Measurements from ENCODE around the gene IFNGR2. TPM values are rescaled to one million over a fixed set of nuclear protein-coding genes. Genes with fewer than 3 reads are reported as not detected.
"Not testable (repeated sequence)": the region's sequence is repeated elsewhere in the genome, so short reads cannot be mapped to it uniquely, and the experiment has no call there.

IFNGR2 gene
- total RNA-seq, 1 donor from 2014 or later: 55.6 TPM

DNA sequence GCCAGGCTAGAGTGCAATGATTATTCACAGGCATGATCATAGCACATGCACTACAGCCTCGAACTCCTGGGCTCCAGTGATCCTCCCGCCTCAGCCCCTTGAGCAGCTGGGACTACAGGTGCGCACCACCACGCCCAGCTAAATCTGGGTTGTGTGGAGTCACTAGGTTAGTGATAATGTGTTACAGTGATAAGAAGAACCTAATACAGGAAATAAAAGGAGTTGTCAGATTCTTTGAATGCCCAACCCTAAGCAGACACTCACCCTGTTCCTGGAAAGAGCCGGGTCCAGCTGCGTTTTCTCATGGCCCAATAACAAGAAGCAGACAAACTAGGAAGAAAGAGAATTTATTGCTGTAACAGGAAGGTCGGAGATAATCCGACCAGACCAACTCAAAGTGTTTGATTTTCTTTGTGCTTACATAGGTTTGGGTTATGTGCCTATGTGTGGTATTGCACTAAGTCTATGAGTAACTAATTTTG is 8.8 kb downstream of the IFNGR2 start:
- no peaks in the 10 kb centered on the region for H3K9me3 Mint-ChIP-seq (ENCODE audit: unreplicated experiment)
- no peak for DNase-seq (ENCODE audit: extremely low spot score, unreplicated experiment)
- H3K36me3 Mint-ChIP-seq (ENCODE audit: unreplicated experiment): peaks cover 13% of the 10 kb centered on the region
- H3K4me3 Mint-ChIP-seq (ENCODE audit: unreplicated experiment): no peak overlapping the region
- no peak overlapping the region for H3K27ac Mint-ChIP-seq (ENCODE audit: unreplicated experiment)
- no peaks in the 10 kb centered on the region for H3K27me3 Mint-ChIP-seq (ENCODE audit: unreplicated experiment)
- peaks cover 21% of the 10 kb centered on the region for H3K4me1 Mint-ChIP-seq (ENCODE audit: unreplicated experiment)
- TF ChIP-seq CTCF (IDR thresholded peaks at IDR 0.05): no peak

GRCh38 chr21:33412439-33412831 is 9.2 kb downstream of the IFNGR2 start:
- Mint-ChIP-seq H3K4me1 (ENCODE audit: unreplicated experiment) (peaks cover 20% of the 10 kb centered on the region), H3K36me3 (ENCODE audit: unreplicated experiment) (peaks cover 14% of the 10 kb centered on the region)
- not testable (repeated sequence) for DNase-seq (ENCODE audit: extremely low spot score, unreplicated experiment); H3K4me3 Mint-ChIP-seq (ENCODE audit: unreplicated experiment); H3K9me3 Mint-ChIP-seq (ENCODE audit: unreplicated experiment); H3K27ac Mint-ChIP-seq (ENCODE audit: unreplicated experiment); H3K27me3 Mint-ChIP-seq (ENCODE audit: unreplicated experiment)

- no peaks in the 10 kb centered on the region for H3K9me3 Mint-ChIP-seq (ENCODE audit: unreplicated experiment)
- no peaks in the 10 kb centered on the region for H3K27me3 Mint-ChIP-seq (ENCODE audit: unreplicated experiment)
- DNase-seq (ENCODE audit: extremely low spot score, unreplicated experiment): no peak
- peaks cover 17% of the 10 kb centered on the region for H3K36me3 Mint-ChIP-seq (ENCODE audit: unreplicated experiment)
- peaks cover 20% of the 10 kb centered on the region for H3K4me1 Mint-ChIP-seq (ENCODE audit: unreplicated experiment)
- no peak for TF ChIP-seq CTCF (IDR thresholded peaks at IDR 0.05)
- H3K27ac Mint-ChIP-seq (ENCODE audit: unreplicated experiment): no peak overlapping the region
- no peak overlapping the region for H3K4me3 Mint-ChIP-seq (ENCODE audit: unreplicated experiment)
Measured at GRCh38 chr21:33412832-33413519, 9.8 kb downstream of the IFNGR2 start.

GRCh38 chr21:33414068-33414467 is 10.9 kb downstream of the IFNGR2 start:
- H3K36me3 Mint-ChIP-seq (ENCODE audit: unreplicated experiment): peaks cover 17% of the 10 kb centered on the region
- no peak overlapping the region for H3K4me3 Mint-ChIP-seq (ENCODE audit: unreplicated experiment)
- no peaks in the 10 kb centered on the region for H3K27me3 Mint-ChIP-seq (ENCODE audit: unreplicated experiment)
- DNase-seq (ENCODE audit: extremely low spot score, unreplicated experiment): no peak
- H3K27ac Mint-ChIP-seq (ENCODE audit: unreplicated experiment): no peak overlapping the region
- TF ChIP-seq CTCF (IDR thresholded peaks at IDR 0.05): no peak
- H3K4me1 Mint-ChIP-seq (ENCODE audit: unreplicated experiment): peaks cover 29% of the 10 kb centered on the region
- no peaks in the 10 kb centered on the region for H3K9me3 Mint-ChIP-seq (ENCODE audit: unreplicated experiment)

GRCh38 chr21:33414926-33415325 is 11.7 kb downstream of the IFNGR2 start:
- DNase-seq (ENCODE audit: extremely low spot score, unreplicated experiment): no peak
- H3K27me3 Mint-ChIP-seq (ENCODE audit: unreplicated experiment): no peaks in the 10 kb centered on the region
- peak overlapping the region; percentile 64 for H3K27ac Mint-ChIP-seq (ENCODE audit: unreplicated experiment)
- H3K4me1 Mint-ChIP-seq (ENCODE audit: unreplicated experiment): peaks cover 35% of the 10 kb centered on the region
- no peak overlapping the region for H3K4me3 Mint-ChIP-seq (ENCODE audit: unreplicated experiment)
- peaks cover 24% of the 10 kb centered on the region for H3K36me3 Mint-ChIP-seq (ENCODE audit: unreplicated experiment)
- H3K9me3 Mint-ChIP-seq (ENCODE audit: unreplicated experiment): no peaks in the 10 kb centered on the region
- no peak for TF ChIP-seq CTCF (IDR thresholded peaks at IDR 0.05)

Measured in osteocyte (in vitro differentiated cells).